DND-41 (cell line): ENCODE data around the gene CFAP100.

ENCODE experiments used
- CTCF ChIP-seq: IDR thresholded peaks from 2 replicates; pipeline ENCODE4 v1.5.1; 2012; ENCODE audit warnings: borderline replicate concordance, low read length, moderate library complexity, mild to moderate bottlenecking; ENCODE audit not compliant: poor library complexity, severe bottlenecking; ENCODE audit errors: extremely low read depth
- EZH2 ChIP-seq: IDR thresholded peaks from 3 replicates; pipeline ENCODE4 v1.6.1; 2012; ENCODE audit warnings: borderline replicate concordance, low read depth, mild to moderate bottlenecking, moderate library complexity, low read length, inconsistent platforms; ENCODE audit not compliant: severe bottlenecking

GRCh38 chr3:126464494-126464893, 69.8 kb downstream of the CFAP100 start:
- TF ChIP-seq CTCF (no peak), EZH2 (no peak)
